PC-3 (cell line): ENCODE measurements around the gene SLC44A3.

ENCODE experiments used
- CTCF ChIP-seq: fragments of 300-600 bp; sonication (generic); conservative IDR thresholded peaks from 2 replicates; pipeline ENCODE4 v1.5.1; 2017; ENCODE audit warnings: antibody characterized with exemption, low read depth, mild to moderate bottlenecking, low read length
- EZH2 ChIP-seq: fragments of 300-600 bp; sonication (generic); IDR thresholded peaks from one replicate; pipeline ENCODE4 v1.6.1; 2017; ENCODE audit warnings: antibody characterized with exemption, mild to moderate bottlenecking, low read length; ENCODE audit not compliant: unreplicated experiment
- EZH2phosphoT487 ChIP-seq: fragments of 300-600 bp; sonication (generic); IDR thresholded peaks from 2 replicates; pipeline ENCODE4 v1.6.1; 2018; ENCODE audit warnings: mild to moderate bottlenecking, antibody characterized with exemption, low read length, borderline replicate concordance

GRCh38 chr1:94821636-94822305 is 1.6 kb downstream of the SLC44A3 start:
- TF ChIP-seq CTCF, result no peak
- no peak for TF ChIP-seq EZH2
- no peak for TF ChIP-seq EZH2phosphoT487
